ENCODE measurements around the gene MT1H.

GRCh38 chr16:56690420-56691122 lies 21.0 kb downstream of the MT1H start:
- TF ChIP-seq EZH2 (IDR thresholded peaks at IDR 0.05; ENCODE audit: borderline replicate concordance, insufficient read depth, low read depth, low read length, poor library complexity, severe bottlenecking) (no peak), CTCF (IDR thresholded peaks at IDR 0.05) (no peak)

All from B cell (primary cell).